Measurements from ENCODE around the gene ABCC8. TPM values are rescaled to one million over a fixed set of nuclear protein-coding genes. Genes with fewer than 3 reads are reported as not detected.

ABCC8 gene
- total and polyA plus RNA-seq, 2 experiments from 2014 or later, result not detected

DNA sequence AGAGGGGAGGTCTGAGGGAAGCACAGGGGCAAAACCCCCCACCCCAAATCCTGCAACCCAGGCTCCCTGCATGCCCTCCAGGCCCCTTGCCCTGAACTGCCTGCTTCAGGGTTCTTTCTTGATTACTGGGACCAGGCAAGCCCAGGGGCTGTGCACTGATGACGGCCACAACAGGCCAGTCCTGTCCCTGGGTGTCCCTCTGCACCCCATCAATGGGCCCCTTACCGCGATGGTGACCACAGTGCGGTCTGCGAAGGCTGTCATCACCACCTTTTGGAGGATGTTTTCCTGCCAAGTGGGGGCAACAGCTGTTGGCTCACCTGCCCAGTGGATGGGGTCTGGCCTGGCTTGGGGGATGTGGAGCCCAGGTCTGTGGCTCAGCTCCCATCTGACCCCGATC is 83.2 kb downstream of the ABCC8 start:
- no peaks in the 10 kb centered on the region for H3K36me3 ChIP-seq (ENCODE audit: low read depth)
- H3K27me3 ChIP-seq (replicated peaks; ENCODE audit: insufficient read depth), result peaks cover 5% of the 10 kb centered on the region; the same call in 1 of the 2 replicates
- 71 to 86% methylated on average over 5 to 6 of the region's 6 CpGs for WGBS, 2 experiments (ENCODE audit: low coverage in 1 of 2, low lambda C conversion rate in 2 of 2, missing lambda C conversion rate in 2 of 2)
- no peaks in the 10 kb centered on the region for H3F3A ChIP-seq (ENCODE audit: insufficient read depth)
- no peaks in the 10 kb centered on the region for H3K79me2 ChIP-seq (ENCODE audit: insufficient read depth)
- DNase-seq, result no peak
- no peak overlapping the region for H3K4me2 ChIP-seq (ENCODE audit: unreplicated experiment)
- TF ChIP-seq EZH2phosphoT487 (IDR thresholded peaks at IDR 0.05; ENCODE audit: insufficient read depth, low read depth) (no peak), EZH2 (IDR thresholded peaks at IDR 0.05; ENCODE audit: insufficient read depth, poor library complexity, severe bottlenecking) (no peak)
- in situ Hi-C loops (cut with MboI), result no loop called here
- H3K9me3 ChIP-seq (ENCODE audit: low read depth), result no peaks in the 10 kb centered on the region
- no peaks in the 10 kb centered on the region for H4K20me1 ChIP-seq (ENCODE audit: insufficient read depth)
- no peaks in the 10 kb centered on the region for H3K4me1 ChIP-seq (ENCODE audit: insufficient read depth)
- no peak overlapping the region for H3K27ac ChIP-seq
- no peaks in the 10 kb centered on the region for H3K9me2 ChIP-seq (ENCODE audit: insufficient read depth)
- H3K9ac ChIP-seq, result no peak overlapping the region
- H2AFZ ChIP-seq, result no peak overlapping the region
- no peak overlapping the region for H3K4me3 ChIP-seq

DNA sequence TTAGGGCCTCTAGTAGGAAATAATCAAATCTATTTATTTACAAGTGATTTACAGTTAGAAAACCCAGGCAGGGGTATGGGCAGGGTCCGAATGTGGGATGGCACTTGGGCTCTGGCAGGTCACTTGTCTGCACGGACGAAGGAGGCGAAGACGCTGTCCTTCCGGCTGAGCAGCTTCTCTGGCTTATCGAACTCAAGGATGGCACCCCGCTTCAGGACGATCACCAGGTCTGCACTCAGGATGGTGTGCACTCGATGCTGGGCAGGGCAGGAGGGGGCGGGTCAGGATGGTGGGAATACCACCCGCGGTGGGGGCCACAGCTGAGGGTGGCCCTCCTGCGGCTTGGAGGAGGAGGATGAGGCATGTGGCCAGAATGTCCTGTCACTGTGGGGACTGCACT is 83.8 kb downstream of the ABCC8 start:
- Histone ChIP-seq H3K4me1 (ENCODE audit: insufficient read depth) (no peaks in the 10 kb centered on the region), H3K27me3 (replicated peaks; ENCODE audit: insufficient read depth) (peaks cover 5% of the 10 kb centered on the region; the same call in 1 of the 2 replicates), H3K9me3 (ENCODE audit: low read depth) (no peaks in the 10 kb centered on the region), H2AFZ (no peak overlapping the region), H3K9me2 (ENCODE audit: insufficient read depth) (no peaks in the 10 kb centered on the region), H3K4me2 (ENCODE audit: unreplicated experiment) (no peak overlapping the region), H3F3A (ENCODE audit: insufficient read depth) (no peaks in the 10 kb centered on the region), H3K79me2 (ENCODE audit: insufficient read depth) (no peaks in the 10 kb centered on the region), H3K4me3 (no peak overlapping the region), H3K9ac (no peak overlapping the region), H3K27ac (no peak overlapping the region), H3K36me3 (ENCODE audit: low read depth) (no peaks in the 10 kb centered on the region), H4K20me1 (ENCODE audit: insufficient read depth) (no peaks in the 10 kb centered on the region)
- TF ChIP-seq EZH2 (IDR thresholded peaks at IDR 0.05; ENCODE audit: insufficient read depth, poor library complexity, severe bottlenecking) (no peak), EZH2phosphoT487 (IDR thresholded peaks at IDR 0.05; ENCODE audit: insufficient read depth, low read depth) (no peak)
- in situ Hi-C loops (cut with MboI), result no loop called here
- WGBS, 2 experiments (ENCODE audit: low coverage in 1 of 2, low lambda C conversion rate in 2 of 2, missing lambda C conversion rate in 2 of 2), result 71 to 75% methylated on average over 10 to 14 of the region's 14 CpGs
- DNase-seq, result no peak

GRCh38 chr11:17391493-17392355 is 84.9 kb downstream of the ABCC8 start:
- Histone ChIP-seq H3K4me2 (ENCODE audit: unreplicated experiment) (no peak overlapping the region), H3K27ac (no peak overlapping the region), H3K79me2 (ENCODE audit: insufficient read depth) (no peaks in the 10 kb centered on the region), H3F3A (ENCODE audit: insufficient read depth) (no peaks in the 10 kb centered on the region), H3K36me3 (ENCODE audit: low read depth) (no peaks in the 10 kb centered on the region), H3K4me1 (ENCODE audit: insufficient read depth) (no peaks in the 10 kb centered on the region), H3K9ac (no peak overlapping the region), H3K9me3 (ENCODE audit: low read depth) (no peaks in the 10 kb centered on the region), H4K20me1 (ENCODE audit: insufficient read depth) (no peaks in the 10 kb centered on the region), H3K4me3 (no peak overlapping the region), H2AFZ (no peak overlapping the region), H3K27me3 (replicated peaks; ENCODE audit: insufficient read depth) (0 out of 2 replicates have a peak, but pooled peaks cover 5% of the 10 kb centered on the region), H3K9me2 (ENCODE audit: insufficient read depth) (no peaks in the 10 kb centered on the region)
- 85 to 89% methylated on average over 3 of the region's 3 CpGs for WGBS, 2 experiments (ENCODE audit: low coverage in 1 of 2, low lambda C conversion rate in 2 of 2, missing lambda C conversion rate in 2 of 2)
- DNase-seq, result no peak
- in situ Hi-C loops (cut with MboI), result no loop called here
- TF ChIP-seq EZH2 (IDR thresholded peaks at IDR 0.05; ENCODE audit: insufficient read depth, poor library complexity, severe bottlenecking) (no peak), EZH2phosphoT487 (IDR thresholded peaks at IDR 0.05; ENCODE audit: insufficient read depth, low read depth) (no peak)

GRCh38 chr11:17389957-17390649 is 86.5 kb downstream of the ABCC8 start:
- WGBS, 2 experiments (ENCODE audit: low coverage in 1 of 2, low lambda C conversion rate in 2 of 2, missing lambda C conversion rate in 2 of 2), result 59 to 62% methylated on average over 10 of the region's 10 CpGs
- Histone ChIP-seq H3K4me1 (ENCODE audit: insufficient read depth) (no peaks in the 10 kb centered on the region), H2AFZ (no peak overlapping the region), H3K27me3 (replicated peaks; ENCODE audit: insufficient read depth) (0 out of 2 replicates have a peak, but pooled peaks cover 5% of the 10 kb centered on the region), H4K20me1 (ENCODE audit: insufficient read depth) (no peaks in the 10 kb centered on the region), H3K4me2 (ENCODE audit: unreplicated experiment) (no peak overlapping the region), H3F3A (ENCODE audit: insufficient read depth) (no peaks in the 10 kb centered on the region), H3K27ac (no peak overlapping the region), H3K36me3 (ENCODE audit: low read depth) (no peaks in the 10 kb centered on the region), H3K4me3 (no peak overlapping the region), H3K9me2 (ENCODE audit: insufficient read depth) (no peaks in the 10 kb centered on the region), H3K9ac (no peak overlapping the region), H3K9me3 (ENCODE audit: low read depth) (no peaks in the 10 kb centered on the region), H3K79me2 (ENCODE audit: insufficient read depth) (no peaks in the 10 kb centered on the region)
- no peak for DNase-seq
- in situ Hi-C loops (cut with MboI), result loop anchor here (10.0 kb wide), 1 partner anchor 115 kb away; no protein-coding TSS in a partner anchor
- TF ChIP-seq EZH2phosphoT487 (IDR thresholded peaks at IDR 0.05; ENCODE audit: insufficient read depth, low read depth) (no peak), EZH2 (IDR thresholded peaks at IDR 0.05; ENCODE audit: insufficient read depth, poor library complexity, severe bottlenecking) (no peak)

Measured in GM23248 (cell line).